Left lobe of liver (tissue), 2 donors: ENCODE measurements around the gene SLAMF1. TPM values are rescaled to one million over a fixed set of nuclear protein-coding genes. Genes with fewer than 3 reads are reported as not detected.
"Not testable (repeated sequence)": the region's sequence is repeated elsewhere in the genome, so short reads cannot be mapped to it uniquely, and the experiment has no call there.

Experiments used
- ATAC-seq: fragments of 200-7000 bp; cut with Tn5 transposase; one replicate; pipeline ENCODE4 v1.9.1; 2020; ENCODE audit warnings: mild to moderate bottlenecking, moderate library complexity
- DNase-seq: peaks from one replicate; pipeline ENCODE4 v3.0.0-alpha.2; 2020; ENCODE audit warnings: low spot score
- total RNA-seq: library from RNA; stranded (reverse); gene quantifications from one replicate; pipeline ENCODE4 v1.2.1, GENCODE V29; 2021
- donor health status: DM: no; HTN: no; CAD: no; lungs with moderate emphysema.
- donor health status: DM: no; HTN: yes; CAD: no.

The SLAMF1 gene
- total RNA-seq, 1 donor from 2014 or later: 0.25 TPM

GRCh38 chr1:160607011-160607671, 39.7 kb downstream of the SLAMF1 start:
- ATAC-seq (peak; percentile 95), DNase-seq (peak; percentile 48)

GRCh38 chr1:160606611-160607010, 40.2 kb downstream of the SLAMF1 start:
- ATAC-seq (no peak), DNase-seq (no peak)

GRCh38 chr1:160605792-160606479, 40.9 kb downstream of the SLAMF1 start:
- DNase-seq: no peak

GRCh38 chr1:160605205-160605604, 41.6 kb downstream of the SLAMF1 start:
- ATAC-seq (no peak), DNase-seq (no peak)

More at GRCh38 chr1:160605792-160606479, 40.9 kb downstream of the SLAMF1 start:
- no peak for ATAC-seq

GRCh38 chr1:160597705-160598104, 49.1 kb downstream of the SLAMF1 start:
- DNase-seq: no peak
- ATAC-seq: no peak

GRCh38 chr1:160597051-160597450, 49.8 kb downstream of the SLAMF1 start:
- ATAC-seq: no peak

GRCh38 chr1:160590488-160590887, 56.4 kb downstream of the SLAMF1 start:
- ATAC-seq: no peak

More at GRCh38 chr1:160597051-160597450, 49.8 kb downstream of the SLAMF1 start:
- DNase-seq: no peak

GRCh38 chr1:160588468-160588867, 58.4 kb downstream of the SLAMF1 start:
- DNase-seq (no peak), ATAC-seq (peak; percentile 45)

More at GRCh38 chr1:160590488-160590887, 56.4 kb downstream of the SLAMF1 start:
- DNase-seq: no peak

- ATAC-seq: peak; percentile 78
- DNase-seq: no peak
These were observed 62.1 kb downstream of the SLAMF1 start for GRCh38 chr1:160584784-160585183.

GRCh38 chr1:160582976-160583375, 63.9 kb downstream of the SLAMF1 start:
- not testable (repeated sequence) for ATAC-seq, DNase-seq

GRCh38 chr1:160581961-160582360, 64.9 kb downstream of the SLAMF1 start:
- ATAC-seq (no peak), DNase-seq (no peak)

GRCh38 chr1:160580221-160580812, 66.5 kb downstream of the SLAMF1 start:
- no peak for DNase-seq
- ATAC-seq: no peak

GRCh38 chr1:160579216-160579701, 67.6 kb downstream of the SLAMF1 start, which contains the start of gene CD84:
Gene CD84 (minus strand): TSS chr1:160579496. CDS start chr1:160579437, 59 bp downstream.
- ATAC-seq: no peak
- no peak for DNase-seq

- no peak for DNase-seq
- ATAC-seq: no peak
These were observed 68.2 kb downstream of the SLAMF1 start for GRCh38 chr1:160578525-160579191.

GRCh38 chr1:160578175-160578524, 68.7 kb downstream of the SLAMF1 start:
- DNase-seq (no peak), ATAC-seq (no peak)

GRCh38 chr1:160577671-160578070, 69.2 kb downstream of the SLAMF1 start:
- DNase-seq (no peak), ATAC-seq (no peak)

- ATAC-seq (no peak), DNase-seq (no peak)
These were observed 70.0 kb downstream of the SLAMF1 start for GRCh38 chr1:160576884-160577283.

- ATAC-seq: no peak
These were observed 70.5 kb downstream of the SLAMF1 start for GRCh38 chr1:160576390-160576789.

GRCh38 chr1:160575112-160575664, 71.7 kb downstream of the SLAMF1 start:
- DNase-seq: no peak
- ATAC-seq: peak; percentile 54

More at GRCh38 chr1:160576390-160576789, 70.5 kb downstream of the SLAMF1 start:
- no peak for DNase-seq

GRCh38 chr1:160570840-160571239, 76.0 kb downstream of the SLAMF1 start:
- DNase-seq: no peak
- peak; percentile 19 for ATAC-seq

GRCh38 chr1:160569806-160570205, 77.0 kb downstream of the SLAMF1 start:
- ATAC-seq (no peak), DNase-seq (no peak)
